Activated T-helper 2 cell treated with anti-CD3 and anti-CD28 coated beads, Interferon-gamma antibody, Interleukin-2, Interleukin-4, amounts not matched to agents 10 μg/mL and 5 μg/mL and 100 μg/mL, durations not matched to agents 14 hours and 24 hours and 36 hours (primary cell): ENCODE measurements around the gene NELFA. TPM values are rescaled to one million over a fixed set of nuclear protein-coding genes. Genes with fewer than 3 reads are reported as not detected.

ENCODE experiments used
- DNase-seq: peaks from one replicate; pipeline ENCODE4 v3.0.0; 2021; ENCODE audit warnings: low spot score
- H3K27ac Mint-ChIP-seq: one replicate; pipeline ENCODE4 v1.8.0; 2021; ENCODE audit warnings: mixed read lengths
- H3K27me3 Mint-ChIP-seq: one replicate; pipeline ENCODE4 v1.8.0; 2021; ENCODE audit warnings: low read depth, mixed read lengths
- H3K36me3 Mint-ChIP-seq: one replicate; pipeline ENCODE4 v1.8.0; 2021; ENCODE audit warnings: low read depth, mixed read lengths
- H3K4me1 Mint-ChIP-seq: one replicate; pipeline ENCODE4 v1.8.0; 2021; ENCODE audit warnings: low read depth, mixed read lengths
- H3K4me3 Mint-ChIP-seq: one replicate; pipeline ENCODE4 v1.8.0; 2021; ENCODE audit warnings: low read depth, mild to moderate bottlenecking, moderate library complexity, mixed read lengths
- H3K9me3 Mint-ChIP-seq: one replicate; pipeline ENCODE4 v1.8.0; 2021; ENCODE audit warnings: mixed read lengths
- intact Hi-C: fragments of 100-400 bp; cut with micrococcal nuclease; formaldehyde crosslinking; loops from one replicate; pipeline ENCODE4 v1.15.1; 2023
- total RNA-seq: library from RNA; stranded (reverse); gene quantifications from 2 replicates; pipeline ENCODE4 v1.2.3, GENCODE V29; 2022

NELFA gene
- total RNA-seq, 1 donor from 2014 or later = 48.3 TPM

DNA sequence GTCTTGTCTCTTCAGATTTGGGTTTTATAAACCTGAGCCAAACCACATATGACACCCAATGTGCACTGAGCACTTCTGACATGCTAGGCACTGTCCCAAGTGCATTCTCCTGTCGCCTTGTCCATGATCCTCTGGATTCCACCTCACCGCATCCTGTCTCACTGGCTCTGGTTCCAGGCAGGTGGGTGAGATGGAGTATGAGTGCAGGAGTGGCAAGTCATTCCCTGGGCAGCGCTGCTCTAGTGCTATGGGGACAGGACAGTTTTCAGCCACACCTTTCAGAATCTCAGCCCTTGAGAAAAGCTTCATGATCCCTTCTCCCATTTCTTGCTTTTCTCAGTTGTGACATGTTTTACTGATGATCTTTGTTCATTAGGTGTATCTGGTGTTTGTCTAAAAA lies 71.2 kb downstream of the NELFA start:
- no peak for DNase-seq
- H3K36me3 Mint-ChIP-seq = peaks cover 51% of the 10 kb centered on the region

DNA sequence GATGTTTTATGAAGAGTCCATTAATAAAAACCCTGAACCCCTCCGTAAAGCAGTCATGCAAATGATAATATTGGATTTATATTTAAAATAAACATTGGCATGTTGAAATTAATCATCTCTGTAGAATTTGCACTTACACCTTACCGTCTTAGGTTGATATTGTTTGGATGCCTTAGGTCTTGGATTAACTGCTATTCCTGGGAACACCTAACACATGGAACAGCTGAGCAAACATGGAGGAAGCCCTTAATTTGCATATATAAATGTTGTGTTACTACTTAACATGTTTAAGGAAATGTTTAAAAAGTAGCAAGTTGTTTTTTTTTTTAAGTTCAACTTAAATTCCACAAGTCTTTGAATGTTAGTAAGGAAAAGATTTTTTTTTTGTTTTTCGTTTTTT lies 75.1 kb downstream of the NELFA start:
- Mint-ChIP-seq H3K36me3 (peaks cover 53% of the 10 kb centered on the region), H3K27ac (no peak overlapping the region), H3K4me3 (no peak overlapping the region), H3K27me3 (no peaks in the 10 kb centered on the region), H3K4me1 (peaks cover 2% of the 10 kb centered on the region), H3K9me3 (no peaks in the 10 kb centered on the region)
- DNase-seq = no peak
- intact Hi-C loops = no loop called here

More for the DNA sequence above, 71.2 kb downstream of the NELFA start:
- Mint-ChIP-seq H3K27ac (no peak overlapping the region), H3K4me3 (no peak overlapping the region), H3K4me1 (no peaks in the 10 kb centered on the region), H3K27me3 (no peaks in the 10 kb centered on the region), H3K9me3 (no peaks in the 10 kb centered on the region)
- intact Hi-C loops = no loop called here

DNA sequence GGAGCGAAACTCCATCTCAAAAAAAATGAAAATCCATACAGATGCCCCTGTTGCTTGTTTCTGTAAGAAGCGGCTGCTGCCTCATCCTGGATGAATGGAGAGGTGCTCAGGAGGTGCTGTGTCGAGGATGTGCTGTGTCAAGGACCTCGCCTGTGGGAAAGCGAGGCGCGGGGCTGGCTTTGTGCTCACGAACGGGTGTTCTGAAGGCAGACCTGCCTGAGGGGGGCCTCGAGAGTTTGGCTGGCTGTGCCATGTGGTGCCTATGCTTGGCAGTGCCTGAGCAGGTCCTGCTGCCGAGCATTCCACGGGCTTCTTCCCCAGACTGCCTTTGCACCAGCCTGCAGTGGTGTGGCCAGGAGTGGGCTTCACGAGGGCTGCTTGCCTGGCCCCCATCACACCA lies 76.0 kb downstream of the NELFA start:
- DNase-seq = no peak
- Mint-ChIP-seq H3K4me3 (no peak overlapping the region), H3K4me1 (peaks cover 5% of the 10 kb centered on the region), H3K27me3 (no peaks in the 10 kb centered on the region), H3K9me3 (no peaks in the 10 kb centered on the region), H3K27ac (no peak overlapping the region), H3K36me3 (peaks cover 58% of the 10 kb centered on the region)
- intact Hi-C loops = no loop called here

Other genes starting within 250 kb of the NELFA start
- 0.67 and 0.80 TPM in 2 replicates for gene FGFR3, start 215.7 kb downstream of the NELFA start, total RNA-seq
- 76.6 and 78.6 TPM in 2 replicates for gene LETM1, start 152.8 kb downstream of the NELFA start, total RNA-seq
- gene NSD2, start 137.6 kb downstream of the NELFA start, total RNA-seq = 208 and 214 TPM in 2 replicates
- 3.5 and 3.6 TPM in 2 replicates for gene NAT8L, start 50.4 kb upstream of the NELFA start, total RNA-seq
- gene HAUS3, start 233.1 kb upstream of the NELFA start, total RNA-seq = 17.1 and 18.6 TPM in 2 replicates
- 1.3 and 1.4 TPM in 2 replicates for gene POLN, start 233.1 kb upstream of the NELFA start, total RNA-seq